DND-41 (cell line): Measurements from ENCODE around the gene CHD1.

Experiments
- EZH2 ChIP-seq: IDR thresholded peaks from 3 replicates; pipeline ENCODE4 v1.6.1; 2012; ENCODE audit warnings: borderline replicate concordance, low read depth, mild to moderate bottlenecking, moderate library complexity, low read length, inconsistent platforms; ENCODE audit not compliant: severe bottlenecking
- TF ChIP-seq, protein P1 (sequence below): IDR thresholded peaks from 2 replicates; pipeline ENCODE4 v1.5.1; 2012; ENCODE audit warnings: borderline replicate concordance, low read length, moderate library complexity, mild to moderate bottlenecking; ENCODE audit not compliant: poor library complexity, severe bottlenecking; ENCODE audit errors: extremely low read depth

DNA sequence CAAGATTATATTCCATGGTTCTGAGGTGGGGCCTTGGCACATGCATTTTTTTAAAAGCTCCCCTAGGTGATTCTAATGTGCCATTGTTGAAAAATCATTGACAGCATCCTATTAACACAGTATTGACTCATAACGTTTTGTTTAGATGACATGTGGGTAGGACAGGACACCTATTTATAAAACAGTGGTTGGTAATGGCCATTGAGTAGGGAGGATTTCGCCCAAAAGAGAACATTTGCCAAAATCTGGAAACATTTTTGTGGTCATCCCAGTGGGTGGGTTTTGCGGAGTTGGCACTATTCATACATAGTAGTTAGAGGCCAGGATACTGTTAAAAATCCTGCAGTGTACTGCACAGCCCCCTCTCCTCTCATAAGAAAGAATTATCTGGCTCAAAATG is 6.4 kb upstream of the CHD1 start:
- TF ChIP-seq, protein P1, sequence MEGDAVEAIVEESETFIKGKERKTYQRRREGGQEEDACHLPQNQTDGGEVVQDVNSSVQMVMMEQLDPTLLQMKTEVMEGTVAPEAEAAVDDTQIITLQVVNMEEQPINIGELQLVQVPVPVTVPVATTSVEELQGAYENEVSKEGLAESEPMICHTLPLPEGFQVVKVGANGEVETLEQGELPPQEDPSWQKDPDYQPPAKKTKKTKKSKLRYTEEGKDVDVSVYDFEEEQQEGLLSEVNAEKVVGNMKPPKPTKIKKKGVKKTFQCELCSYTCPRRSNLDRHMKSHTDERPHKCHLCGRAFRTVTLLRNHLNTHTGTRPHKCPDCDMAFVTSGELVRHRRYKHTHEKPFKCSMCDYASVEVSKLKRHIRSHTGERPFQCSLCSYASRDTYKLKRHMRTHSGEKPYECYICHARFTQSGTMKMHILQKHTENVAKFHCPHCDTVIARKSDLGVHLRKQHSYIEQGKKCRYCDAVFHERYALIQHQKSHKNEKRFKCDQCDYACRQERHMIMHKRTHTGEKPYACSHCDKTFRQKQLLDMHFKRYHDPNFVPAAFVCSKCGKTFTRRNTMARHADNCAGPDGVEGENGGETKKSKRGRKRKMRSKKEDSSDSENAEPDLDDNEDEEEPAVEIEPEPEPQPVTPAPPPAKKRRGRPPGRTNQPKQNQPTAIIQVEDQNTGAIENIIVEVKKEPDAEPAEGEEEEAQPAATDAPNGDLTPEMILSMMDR: no peak
- TF ChIP-seq EZH2: no peak
